Mononuclear cell (primary cell): ENCODE data around the gene MIOX. TPM values are rescaled to one million over a fixed set of nuclear protein-coding genes. Genes with fewer than 3 reads are reported as not detected.

Source experiments
- H3K27me3 ChIP-seq: 2 replicates; pipeline ENCODE4 v1.6.0; 2011; ENCODE audit warnings: low read length, control low read depth; ENCODE audit not compliant: insufficient read depth
- H3K4me1 ChIP-seq: 2 replicates; pipeline ENCODE4 v1.5.1; 2011; ENCODE audit warnings: mild to moderate bottlenecking, low read length, control low read depth; ENCODE audit not compliant: insufficient read depth
- H3K4me3 ChIP-seq: 2 replicates; pipeline ENCODE4 v1.5.1; 2011; ENCODE audit warnings: mild to moderate bottlenecking, low read length, moderate library complexity
- H3K9me3 ChIP-seq: 2 replicates; pipeline ENCODE4 v1.5.1; 2011; ENCODE audit warnings: low read depth, mild to moderate bottlenecking, control low read depth, low read length
- total RNA-seq: library from RNA; depleted of rRNA; stranded (reverse); fragments of >200 nt; gene quantifications from one replicate; pipeline ENCODE4 v1.2.3, GENCODE V29; 2012

MIOX gene
- total RNA-seq, 1 donor, result not detected

DNA sequence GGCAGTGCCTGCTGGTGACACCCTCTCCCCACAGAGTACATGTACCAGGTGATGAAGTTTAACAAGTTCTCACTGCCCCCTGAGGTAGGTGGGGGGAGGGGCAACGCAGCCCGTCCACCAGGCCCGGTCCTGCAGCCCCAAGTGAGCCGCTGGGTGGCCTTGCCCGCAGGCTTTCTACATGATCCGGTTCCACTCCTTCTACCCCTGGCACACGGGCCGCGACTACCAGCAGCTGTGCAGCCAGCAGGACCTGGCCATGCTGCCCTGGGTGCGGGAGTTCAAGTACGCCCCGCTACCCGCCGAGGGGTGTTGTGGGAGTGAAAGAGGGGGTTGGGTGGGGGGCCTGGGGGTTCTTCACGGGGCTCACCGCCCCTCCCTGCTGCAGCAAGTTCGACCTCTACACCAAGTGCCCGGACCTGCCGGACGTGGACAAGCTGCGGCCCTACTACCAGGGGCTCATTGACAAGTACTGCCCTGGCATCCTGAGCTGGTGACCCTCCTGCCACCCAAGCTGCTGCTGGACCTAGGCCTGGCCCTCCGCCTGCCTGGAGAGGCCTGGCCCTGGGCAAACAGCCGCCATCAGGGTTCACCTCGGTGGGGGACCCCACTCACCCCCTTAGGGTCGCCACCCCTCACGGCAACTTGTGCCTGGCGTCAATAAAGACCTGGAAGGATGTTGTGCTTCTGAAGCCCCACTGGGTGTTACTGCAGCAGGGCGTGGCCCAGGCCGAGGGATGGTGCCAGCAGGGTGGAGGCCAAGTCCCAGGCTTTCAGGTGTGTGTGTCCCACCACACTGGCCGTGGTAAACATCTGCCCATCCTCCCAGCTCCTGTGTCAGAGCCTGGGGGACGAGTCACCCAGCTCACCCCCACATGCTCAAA, 2.9 kb downstream of the MIOX start:
- Histone ChIP-seq H3K9me3 (no peaks in the 10 kb centered on the region), H3K27me3 (no peaks in the 10 kb centered on the region), H3K4me3 (no peak overlapping the region), H3K4me1 (peaks cover 7% of the 10 kb centered on the region)

DNA sequence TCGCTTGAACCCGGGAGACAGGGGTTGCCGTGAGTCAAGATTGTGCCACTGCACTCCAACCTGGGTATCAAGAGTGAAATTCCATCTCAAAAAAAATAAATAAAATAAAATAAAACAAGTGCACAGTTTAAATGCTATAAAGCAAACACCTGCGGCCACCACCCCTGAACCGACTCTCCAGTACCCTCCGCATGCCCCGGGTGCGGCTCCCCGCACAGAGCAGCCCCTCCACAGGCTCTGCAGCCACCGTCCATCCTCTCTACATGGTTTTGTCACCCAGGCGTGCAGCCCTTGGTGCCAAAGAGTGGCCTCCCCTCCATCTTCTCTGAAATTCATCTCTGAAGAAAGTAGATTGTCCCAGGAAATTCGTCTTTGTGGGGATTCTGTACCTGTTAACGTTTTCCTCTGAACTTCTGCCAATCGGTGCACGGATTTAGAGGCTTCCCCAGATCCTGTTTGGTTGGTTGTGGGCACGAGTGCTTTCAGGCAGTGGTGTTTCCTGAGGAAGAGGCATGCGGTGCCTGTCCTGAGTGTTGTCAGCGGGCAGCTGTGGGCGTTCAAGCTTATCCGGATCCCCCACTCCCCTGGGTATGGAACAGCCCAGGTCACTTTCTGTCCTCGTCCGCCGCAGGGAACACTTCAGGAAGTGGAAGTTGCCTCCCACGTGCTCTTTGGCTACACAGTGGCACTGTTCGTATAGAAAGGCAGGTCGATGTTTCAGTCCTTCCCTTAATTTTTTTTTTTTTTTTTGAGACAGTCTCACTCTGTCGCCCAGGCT, 4.1 kb downstream of the MIOX start:
- Histone ChIP-seq H3K4me1 (peaks cover 7% of the 10 kb centered on the region), H3K9me3 (no peaks in the 10 kb centered on the region), H3K4me3 (no peak overlapping the region), H3K27me3 (no peaks in the 10 kb centered on the region)

DNA sequence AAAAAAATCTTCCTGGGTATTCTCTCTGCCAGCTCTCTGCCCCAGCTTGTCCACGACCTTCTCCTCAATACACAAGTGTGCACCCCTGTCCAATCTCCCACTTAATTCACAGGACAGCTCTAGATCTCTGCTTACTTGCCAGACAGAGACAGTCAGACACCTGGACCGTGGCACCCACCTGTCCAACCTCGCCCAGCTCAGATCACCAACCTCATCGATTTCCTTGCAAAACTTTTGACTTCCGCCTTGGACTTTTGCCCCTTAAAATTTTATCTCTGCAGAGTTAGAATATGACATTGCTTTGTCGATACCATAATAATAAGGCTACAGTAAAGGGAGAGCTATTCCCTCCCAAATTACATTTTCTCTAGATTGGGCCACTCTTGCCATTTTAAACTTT, 10.4 kb downstream of the MIOX start:
- peaks cover 4% of the 10 kb centered on the region for H3K4me1 ChIP-seq
- no peaks in the 10 kb centered on the region for H3K27me3 ChIP-seq
- no peaks in the 10 kb centered on the region for H3K9me3 ChIP-seq
- no peak overlapping the region for H3K4me3 ChIP-seq

DNA sequence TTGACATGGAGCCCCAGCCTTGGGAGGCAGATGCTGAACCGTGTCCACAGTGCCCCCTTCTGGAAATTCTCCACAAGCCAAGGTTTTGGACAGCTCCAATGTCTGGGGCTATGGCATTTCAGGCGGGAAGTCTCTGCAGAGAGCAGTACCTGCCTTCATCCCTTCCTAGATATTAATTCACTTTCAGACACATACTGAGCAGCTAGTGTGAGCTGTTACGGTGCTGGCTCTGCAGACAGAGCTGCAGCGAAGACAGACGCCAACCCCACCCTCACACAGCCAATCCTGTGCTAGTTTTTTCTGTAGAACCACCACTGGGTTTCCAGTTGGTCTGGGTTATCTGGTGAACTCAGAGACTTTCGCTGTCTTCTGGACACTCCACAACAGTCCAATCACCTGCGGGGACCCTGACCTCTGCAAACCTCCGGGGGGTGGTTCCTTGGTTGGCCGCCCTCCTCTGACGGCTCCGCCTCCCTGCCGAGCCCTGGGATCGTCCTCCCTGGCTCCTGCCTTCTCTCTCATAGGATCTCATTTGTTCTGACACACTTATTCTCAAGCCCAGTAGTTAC, 11.7 kb downstream of the MIOX start:
- H3K27me3 ChIP-seq, result no peaks in the 10 kb centered on the region

DNA sequence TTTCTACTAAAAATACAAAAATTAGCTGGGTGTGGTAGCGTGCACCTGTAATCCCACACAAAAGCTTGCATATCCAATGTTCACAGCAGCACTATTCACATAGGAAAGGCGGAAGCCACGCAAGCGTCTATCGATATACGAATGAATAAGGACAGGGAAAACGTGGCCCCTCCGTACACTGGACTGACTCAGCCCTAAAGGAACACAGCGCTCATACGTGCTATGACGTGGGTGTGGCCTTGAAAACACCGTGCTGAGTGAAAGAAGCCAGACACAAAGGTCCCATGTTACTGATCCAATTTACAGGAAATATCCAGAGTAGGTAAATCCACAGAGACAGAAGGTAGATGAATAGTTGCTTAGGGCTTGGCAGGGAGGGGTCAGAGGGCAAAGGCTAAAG, 13.8 kb downstream of the MIOX start:
- Histone ChIP-seq H3K4me1 (peaks cover 4% of the 10 kb centered on the region), H3K27me3 (no peaks in the 10 kb centered on the region)

More for the DNA sequence above, 11.7 kb downstream of the MIOX start:
- H3K4me3 ChIP-seq, result no peak overlapping the region
- H3K4me1 ChIP-seq, result peaks cover 4% of the 10 kb centered on the region
- H3K9me3 ChIP-seq, result no peaks in the 10 kb centered on the region

DNA sequence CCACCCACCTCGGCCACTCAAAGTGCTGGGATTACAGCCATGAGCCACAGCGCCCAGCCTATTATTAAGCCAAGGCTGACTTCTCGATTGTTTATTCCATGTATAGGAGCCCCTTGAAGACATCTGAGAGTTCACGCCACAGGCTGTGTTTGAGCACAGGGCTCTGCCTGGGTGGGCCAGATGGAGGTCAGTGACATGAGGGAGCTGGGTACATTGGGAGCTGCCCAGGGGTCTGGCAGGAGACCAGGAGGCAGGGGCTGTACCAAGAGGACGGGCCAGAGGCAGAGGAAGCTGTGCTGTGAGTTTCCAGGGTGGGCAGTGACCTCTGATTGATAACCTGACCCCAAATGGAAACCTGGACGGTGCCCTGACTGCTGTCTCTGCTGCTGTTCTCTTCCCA, 15.4 kb downstream of the MIOX start:
- Histone ChIP-seq H3K4me1 (peaks cover 15% of the 10 kb centered on the region), H3K4me3 (no peak overlapping the region), H3K27me3 (no peaks in the 10 kb centered on the region), H3K9me3 (no peaks in the 10 kb centered on the region)

More for the DNA sequence above, 13.8 kb downstream of the MIOX start:
- Histone ChIP-seq H3K9me3 (no peaks in the 10 kb centered on the region), H3K4me3 (no peak overlapping the region)

DNA sequence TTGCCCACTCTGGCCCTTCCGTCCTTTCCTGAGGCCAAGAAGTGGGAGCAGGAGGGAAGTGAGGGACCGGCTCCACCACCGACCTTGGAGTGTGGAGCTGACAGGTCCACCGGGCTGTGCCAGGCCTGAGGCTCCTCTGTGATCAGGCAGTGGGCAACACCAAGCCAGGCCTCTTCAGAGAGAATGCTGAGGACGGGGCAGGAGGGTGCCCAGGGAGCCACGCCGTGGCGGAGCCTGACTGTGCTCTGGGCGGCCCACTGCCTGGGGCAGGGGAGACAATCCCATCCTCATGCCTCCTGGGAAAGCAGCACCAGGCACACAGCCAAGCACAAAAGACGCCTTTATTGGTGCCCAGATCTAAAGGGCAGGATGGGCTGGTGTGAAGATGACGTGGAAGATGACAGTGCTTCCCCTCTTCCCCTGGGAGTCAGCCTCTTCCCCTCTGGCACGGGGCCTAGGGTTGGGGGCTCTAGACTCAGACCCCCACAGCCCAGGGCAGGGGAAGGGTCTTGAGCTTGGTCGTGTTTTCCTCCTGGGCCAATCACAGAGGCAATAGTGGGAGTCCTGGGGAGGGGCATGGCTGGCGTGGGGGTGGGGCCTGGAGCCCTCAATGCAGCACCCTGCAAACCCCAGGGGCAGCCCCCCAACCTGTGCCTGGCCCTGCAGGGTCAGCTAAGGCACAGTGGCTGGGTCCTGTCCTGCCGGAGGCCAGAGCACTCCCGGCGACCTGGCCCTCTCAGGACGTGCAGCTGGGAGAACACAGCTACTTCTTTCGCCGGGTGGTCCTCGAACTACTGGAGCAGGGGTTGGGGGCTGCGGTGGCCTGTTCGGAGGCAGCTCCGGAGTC, 16.2 kb downstream of the MIOX start:
- Histone ChIP-seq H3K4me1 (peaks cover 16% of the 10 kb centered on the region), H3K9me3 (no peaks in the 10 kb centered on the region), H3K4me3 (no peak overlapping the region), H3K27me3 (no peaks in the 10 kb centered on the region)

DNA sequence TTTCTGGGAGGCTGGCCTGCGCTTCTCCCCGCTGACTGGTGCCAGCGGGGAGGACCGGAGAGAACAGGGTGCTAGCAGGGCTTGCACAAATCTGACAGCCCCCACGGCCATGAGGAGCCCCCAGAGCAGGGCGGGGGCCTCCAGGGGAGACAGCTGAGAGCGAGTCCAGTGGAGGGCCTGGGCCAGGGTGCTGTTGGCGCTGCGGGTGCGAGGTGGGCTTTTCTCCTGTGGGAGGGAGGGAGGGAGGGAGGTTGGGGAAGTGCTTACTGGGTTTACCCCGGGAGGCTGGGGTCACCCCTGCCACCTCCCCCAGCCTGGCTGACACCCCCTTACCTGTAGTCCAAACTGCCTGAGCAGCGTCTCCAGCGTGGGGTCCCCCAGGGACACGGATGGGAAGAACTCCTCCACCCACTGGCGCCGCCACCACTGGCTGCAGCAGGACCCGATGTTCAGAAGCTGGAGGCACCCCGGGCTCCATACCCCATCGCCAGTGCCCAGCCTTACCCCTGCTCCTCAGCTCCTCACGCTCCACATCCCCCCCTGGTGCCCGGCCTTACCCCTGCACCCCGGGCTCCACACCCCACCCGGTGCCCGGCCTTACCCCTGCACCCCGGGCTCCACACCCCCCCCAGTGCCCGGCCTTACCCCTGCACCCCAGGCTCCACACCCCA, 17.0 kb downstream of the MIOX start:
- no peaks in the 10 kb centered on the region for H3K27me3 ChIP-seq
- H3K4me1 ChIP-seq, result peaks cover 14% of the 10 kb centered on the region
- H3K9me3 ChIP-seq, result no peaks in the 10 kb centered on the region
- no peak overlapping the region for H3K4me3 ChIP-seq

DNA sequence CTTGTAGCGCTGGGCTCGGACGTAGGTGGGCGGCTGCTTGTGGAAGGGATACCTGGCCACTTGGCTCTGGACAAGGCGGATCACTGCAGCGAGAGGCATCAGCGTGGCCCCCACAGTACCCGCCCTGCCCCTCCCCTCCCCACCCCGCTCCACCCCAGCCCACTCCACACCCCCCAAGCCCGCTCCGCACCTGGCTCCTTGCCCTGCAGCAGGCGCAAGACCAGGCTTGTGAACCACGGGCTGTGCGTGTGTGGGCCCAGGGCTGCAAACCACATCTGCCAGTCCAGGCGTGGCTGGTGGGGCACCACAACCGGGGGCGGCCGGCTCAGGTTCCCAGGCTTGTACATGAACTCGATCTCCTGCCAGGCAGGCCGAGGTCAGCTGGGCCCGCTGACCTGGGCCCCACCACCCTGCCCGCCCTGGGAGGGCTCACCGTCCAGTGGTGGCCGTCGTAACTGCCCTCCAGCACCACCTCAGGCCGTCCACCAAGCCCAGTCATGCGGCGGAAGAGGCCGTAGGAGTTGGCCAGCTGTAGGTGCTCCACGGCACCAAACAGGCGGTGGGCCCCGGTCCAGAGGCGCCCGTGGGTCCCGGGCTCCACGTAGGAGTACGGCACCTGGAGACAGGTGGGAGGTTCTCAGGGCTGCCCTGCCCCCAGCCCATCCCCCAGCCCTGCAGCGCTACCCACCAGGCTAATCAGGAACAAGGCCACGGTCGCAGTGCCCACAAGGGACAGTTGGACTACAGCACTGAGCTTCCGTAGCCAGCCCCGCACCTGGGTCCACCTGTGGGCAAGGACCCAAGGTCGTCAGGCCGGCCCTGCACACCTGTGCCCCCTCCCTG, 17.9 kb downstream of the MIOX start:
- no peak overlapping the region for H3K4me3 ChIP-seq
- no peaks in the 10 kb centered on the region for H3K9me3 ChIP-seq
- H3K4me1 ChIP-seq, result peaks cover 24% of the 10 kb centered on the region
- no peaks in the 10 kb centered on the region for H3K27me3 ChIP-seq

DNA sequence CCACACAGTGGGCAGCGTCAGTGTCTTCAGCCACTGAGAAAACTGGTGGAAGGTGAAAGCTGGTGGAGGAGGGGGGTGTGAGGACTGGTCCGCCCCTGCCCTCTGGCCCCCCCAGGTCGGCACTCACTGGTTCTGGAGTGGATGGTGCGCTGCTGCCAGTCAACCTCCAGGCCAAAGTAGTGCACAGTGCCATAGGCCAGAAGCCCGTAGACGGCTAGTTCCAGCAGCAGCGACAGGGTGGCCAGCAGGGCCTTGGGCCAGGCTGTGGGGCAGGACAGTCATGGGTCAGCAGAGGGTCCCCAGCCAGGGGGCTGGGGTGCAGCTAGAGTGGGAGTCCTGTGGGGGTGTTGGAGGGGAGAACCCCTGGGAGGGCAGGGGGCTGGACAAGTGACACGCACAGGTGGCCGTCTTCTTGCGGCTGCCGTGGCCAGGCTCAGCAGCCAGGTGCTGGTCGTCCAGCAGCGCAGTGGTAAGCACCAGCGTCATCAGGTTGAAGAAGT, 18.7 kb downstream of the MIOX start:
- no peak overlapping the region for H3K4me3 ChIP-seq
- H3K9me3 ChIP-seq, result no peaks in the 10 kb centered on the region
- H3K4me1 ChIP-seq, result peaks cover 25% of the 10 kb centered on the region
- no peaks in the 10 kb centered on the region for H3K27me3 ChIP-seq

DNA sequence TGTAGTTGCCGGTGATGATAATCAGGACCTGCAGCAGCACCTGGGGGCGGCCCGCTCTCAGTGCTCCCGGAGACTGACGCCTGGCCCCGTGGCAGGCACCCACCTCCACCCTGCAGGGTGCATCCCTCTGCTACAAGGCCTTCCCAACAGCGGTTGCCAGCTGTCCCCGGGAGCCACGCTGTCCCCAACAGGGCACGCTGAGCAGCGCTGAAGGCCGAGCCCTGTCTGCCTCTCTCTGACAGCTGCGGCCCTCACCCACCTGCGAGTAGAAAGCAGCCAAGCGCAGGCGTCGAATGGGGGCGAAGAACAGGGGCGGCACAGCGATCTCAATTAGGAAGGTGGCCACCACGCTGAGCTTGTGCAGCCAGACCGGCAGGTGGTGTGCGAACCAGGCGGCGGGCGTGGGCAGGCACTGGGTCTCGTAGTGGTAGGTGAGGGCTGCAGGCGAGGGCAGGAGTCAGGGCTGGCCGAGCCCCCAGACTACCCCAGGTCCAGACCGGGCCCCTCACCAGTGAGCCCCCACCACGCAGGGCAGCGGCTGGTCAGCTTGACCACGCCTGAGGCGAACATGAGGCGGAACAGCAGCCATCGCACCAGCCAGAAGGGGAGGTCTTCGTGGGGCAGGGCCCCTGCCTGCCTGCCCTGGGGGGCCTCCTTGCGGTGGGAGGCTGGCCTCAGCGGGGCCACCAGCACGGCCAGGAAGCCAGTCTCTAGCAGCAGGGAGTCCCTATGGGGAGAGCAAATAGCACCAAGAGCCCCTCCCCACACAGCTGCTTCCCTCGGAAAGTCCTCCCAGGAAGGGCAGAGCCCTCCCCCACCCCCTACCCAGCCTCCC, 19.3 kb downstream of the MIOX start:
- Histone ChIP-seq H3K4me1 (peaks cover 25% of the 10 kb centered on the region), H3K9me3 (no peaks in the 10 kb centered on the region), H3K4me3 (no peak overlapping the region), H3K27me3 (no peaks in the 10 kb centered on the region)

DNA sequence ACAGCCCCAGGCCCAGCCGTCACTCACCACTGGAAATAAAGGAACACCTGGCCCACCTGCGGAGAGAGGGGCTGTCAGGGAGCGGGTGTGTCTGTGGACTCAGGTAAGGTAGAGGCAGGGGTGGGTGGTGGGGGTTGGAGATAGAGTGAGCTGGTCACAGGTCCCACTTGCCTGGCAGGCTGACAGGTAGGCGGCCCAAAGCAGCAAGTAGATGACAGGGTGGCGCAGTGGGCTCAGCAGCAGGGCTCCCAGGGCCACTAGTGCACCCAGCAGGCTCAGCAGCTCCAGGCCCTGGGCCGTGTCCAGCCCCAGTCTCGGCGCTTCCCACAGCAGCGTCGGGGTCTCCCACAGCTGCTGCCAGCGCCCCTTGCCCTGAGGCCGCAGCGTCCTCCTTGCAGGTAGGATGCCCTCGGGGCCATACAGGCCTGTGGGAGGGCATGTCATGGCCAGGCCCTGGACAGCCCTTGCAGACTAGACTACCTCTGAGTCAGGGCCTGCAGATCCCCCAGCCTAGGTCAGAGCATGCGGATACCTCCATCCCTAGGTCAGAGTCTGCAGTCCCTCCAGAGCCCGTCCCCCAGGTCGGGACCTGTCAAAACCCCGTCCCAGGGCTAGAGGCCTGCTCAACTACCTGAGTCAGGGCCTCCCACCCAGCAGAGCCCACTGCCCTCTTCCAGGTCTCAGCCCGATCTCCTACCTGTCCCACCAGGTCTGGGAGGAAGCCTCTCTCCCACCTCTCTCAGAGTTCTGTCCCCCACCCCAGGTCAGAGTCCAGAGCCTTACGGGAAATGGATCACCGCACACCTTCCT, 20.2 kb downstream of the MIOX start:
- H3K27me3 ChIP-seq, result no peaks in the 10 kb centered on the region
- no peaks in the 10 kb centered on the region for H3K9me3 ChIP-seq
- H3K4me3 ChIP-seq, result peak overlapping the region; percentile 72
- peaks cover 25% of the 10 kb centered on the region for H3K4me1 ChIP-seq
